Gastroesophageal sphincter (tissue), 4 donors: ENCODE data around the gene LRRC45. TPM values are rescaled to one million over a fixed set of nuclear protein-coding genes. Genes with fewer than 3 reads are reported as not detected.

Source experiments
- ATAC-seq: fragments of 150-250 bp; one replicate; pipeline ENCODE4 v1.9.1; 2016; ENCODE audit warnings: mild to moderate bottlenecking, moderate library complexity
- H3K27ac ChIP-seq, 4 donors: fragments of 200-600 bp; sonication (generic) in 3 of 4; 1 replicate in 3 of 4; 2 replicates in 1 of 4; pipeline ENCODE4 v1.5.1; 2016 to 2019
- H3K27me3 ChIP-seq: fragments of 200-600 bp; sonication (generic); one replicate; pipeline ENCODE4 v1.5.1; 2019
- H3K36me3 ChIP-seq, 2 donors: fragments of 200-600 bp; sonication (generic); one replicate each; pipeline ENCODE4 v1.5.1; 2019; ENCODE audit warnings: control low read depth in 1 of 2
- H3K4me1 ChIP-seq, 3 donors: fragments of 200-600 bp; sonication (generic); 1 replicate in 2 of 3; 2 replicates in 1 of 3; pipeline ENCODE4 v1.5.1; 2016 to 2019; ENCODE audit warnings: control low read depth in 2 of 3
- H3K4me3 ChIP-seq, 2 donors: fragments of 200-600 bp; sonication (generic); one replicate each; pipeline ENCODE4 v1.5.1; 2019; ENCODE audit warnings: mild to moderate bottlenecking in 1 of 2, moderate library complexity in 1 of 2
- H3K9me3 ChIP-seq, 3 donors: fragments of 200-600 bp; sonication (generic); one replicate each; pipeline ENCODE4 v1.5.1; 2017 to 2019; ENCODE audit warnings: control low read depth in 2 of 3
- CTCF ChIP-seq, 4 experiments: fragments of 200-600 bp in 2 of 4; fragments of 450-650 bp in 2 of 4; sonication (generic) in 1 of 4; IDR thresholded peaks; one replicate each; pipeline ENCODE4 v1.5.1; 2017 to 2019; ENCODE audit warnings: antibody characterized with exemption in 4 of 4, mild to moderate bottlenecking in 2 of 4, moderate library complexity in 2 of 4
- EP300 ChIP-seq: sonication (generic); formaldehyde crosslinking; IDR thresholded peaks from one replicate; pipeline ENCODE4 v1.6.1; 2017; ENCODE audit warnings: antibody characterized with exemption, mild to moderate bottlenecking
- POLR2A ChIP-seq, 2 donors: fragments of 450-650 bp; IDR thresholded peaks; one replicate each; pipeline ENCODE4 v1.6.1; 2017; ENCODE audit warnings: antibody characterized with exemption in 2 of 2, mild to moderate bottlenecking in 2 of 2, moderate library complexity in 1 of 2
- POLR2AphosphoS5 ChIP-seq: sonication (generic); formaldehyde crosslinking; IDR thresholded peaks from one replicate; pipeline ENCODE4 v1.6.1; 2017; ENCODE audit warnings: antibody characterized with exemption
- WGBS, 2 donors: methylation state at CpG; one replicate each; pipeline ENCODE4 v1.1.5; 2018; ENCODE audit warnings: low coverage in 1 of 2; 5-methylcytosine and 5-hydroxymethylcytosine counted together
- total RNA-seq, 4 donors: library from RNA; depleted of rRNA; stranded (reverse); fragments of >200 nt; gene quantifications; one replicate each; pipeline ENCODE4 v1.1.0, GENCODE V29; 2016

The LRRC45 gene
- total RNA-seq, 4 donors from 2014 or later, result 4.4 to 16.3 (median 12.4) TPM

DNA sequence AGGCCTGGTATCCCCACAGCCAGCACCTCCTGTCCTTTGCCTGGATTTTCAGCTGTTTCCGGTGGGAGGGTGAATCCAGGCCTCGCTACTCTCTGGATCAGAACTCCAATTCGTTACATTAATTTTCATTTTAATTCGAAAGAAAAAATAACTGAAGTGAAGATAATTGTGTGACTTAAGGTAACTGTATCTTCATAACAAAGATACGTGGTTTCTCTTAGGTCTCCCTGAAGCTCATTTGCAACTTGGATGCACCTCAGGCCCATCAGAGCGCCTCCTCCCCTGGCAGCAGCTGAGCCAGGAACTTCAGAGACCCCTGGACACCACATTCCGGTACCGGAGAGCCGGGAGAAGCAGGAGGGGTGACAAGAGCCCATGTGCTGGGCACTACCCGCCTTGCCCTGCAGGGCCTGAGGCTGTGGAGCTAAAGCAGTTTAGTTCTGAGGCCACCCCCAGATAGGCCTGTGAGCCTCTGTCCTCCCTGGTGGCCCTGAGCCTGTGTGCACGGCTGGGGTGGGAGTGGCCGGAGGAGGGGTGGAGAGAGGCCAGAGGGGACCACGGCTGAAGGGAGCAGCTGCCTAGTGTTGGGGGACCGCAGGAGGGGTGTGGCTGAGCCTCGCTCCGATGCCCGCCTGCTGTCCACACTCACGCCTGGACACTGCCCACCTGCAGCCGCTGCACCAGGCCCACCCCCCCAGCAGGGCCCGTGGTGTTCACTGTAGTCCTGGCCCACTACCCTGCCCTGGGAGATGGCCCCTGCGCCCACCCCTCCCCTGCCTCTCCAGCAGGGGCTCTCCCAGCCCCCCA is 53.9 kb downstream of the LRRC45 start:
- WGBS, 2 donors, result 33 to 85% methylated on average over 2 to 5 of the region's 21 CpGs
- H3K36me3 ChIP-seq, result peaks cover 0 to 38% of the 10 kb centered on the region in 2 donors

GRCh38 chr17:82077617-82078358 is 54.7 kb downstream of the LRRC45 start:
- no peak for TF ChIP-seq POLR2AphosphoS5
- TF ChIP-seq POLR2A (IDR thresholded peaks at IDR 0.05), result no peak
- TF ChIP-seq EP300, result no peak
- TF ChIP-seq CTCF (IDR thresholded peaks at IDR 0.05), result no peak
- ATAC-seq, result peak; percentile 37
- Histone ChIP-seq H3K27ac (no peak overlapping the region), H3K36me3 (peaks cover 0 to 46% of the 10 kb centered on the region in 2 donors), H3K4me1 (no peaks in the 10 kb centered on the region), H3K9me3 (no peaks in the 10 kb centered on the region), H3K4me3 (no peak overlapping the region), H3K27me3 (no peaks in the 10 kb centered on the region)
- WGBS, 2 donors, result 73% methylated on average over 2 of the region's 28 CpGs; no CpG with 5 or more reads in 1 of the 2 donors

More for the DNA sequence above, 53.9 kb downstream of the LRRC45 start:
- Histone ChIP-seq H3K4me1 (no peaks in the 10 kb centered on the region), H3K27me3 (no peaks in the 10 kb centered on the region), H3K4me3 (no peak overlapping the region), H3K9me3 (no peaks in the 10 kb centered on the region), H3K27ac (no peak overlapping the region)
- TF ChIP-seq POLR2AphosphoS5 (no peak), CTCF (IDR thresholded peaks at IDR 0.05) (no peak), POLR2A (IDR thresholded peaks at IDR 0.05) (no peak), EP300 (no peak)
- no peak for ATAC-seq

DNA sequence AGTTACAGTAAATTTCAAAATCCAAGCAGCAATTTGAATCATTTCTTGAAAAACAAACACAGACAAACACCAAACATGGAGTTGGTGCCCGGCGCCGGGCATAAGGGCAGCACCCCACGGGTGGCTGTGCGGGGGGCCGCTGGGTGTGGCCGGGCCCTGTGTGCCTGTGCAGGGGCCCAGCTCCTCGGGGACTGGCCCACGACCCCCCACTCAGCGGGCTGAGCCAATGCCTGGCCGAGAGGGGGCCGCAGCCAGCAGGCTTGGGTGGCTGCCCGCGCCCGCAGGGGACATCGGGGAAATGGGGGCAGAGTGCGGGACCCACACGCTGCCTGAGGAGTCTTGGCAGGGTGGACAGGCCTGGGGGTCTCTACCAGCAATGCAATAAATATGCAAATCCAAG is 55.3 kb downstream of the LRRC45 start:
- H3K9me3 ChIP-seq, result no peaks in the 10 kb centered on the region
- H3K4me3 ChIP-seq, result no peak overlapping the region
- peaks cover 0 to 52% of the 10 kb centered on the region in 2 donors for H3K36me3 ChIP-seq
- H3K27me3 ChIP-seq, result no peaks in the 10 kb centered on the region
- H3K27ac ChIP-seq, result no peak overlapping the region
- no CpG with 5 or more reads among the region's 18 CpGs for WGBS, 2 donors
- ATAC-seq, result no peak
- H3K4me1 ChIP-seq, result no peaks in the 10 kb centered on the region
- no peak for TF ChIP-seq EP300
- no peak for TF ChIP-seq POLR2AphosphoS5
- TF ChIP-seq POLR2A (IDR thresholded peaks at IDR 0.05), result no peak
- no peak for TF ChIP-seq CTCF (IDR thresholded peaks at IDR 0.05)

GRCh38 chr17:82079001-82079677 is 56.0 kb downstream of the LRRC45 start:
- no peaks in the 10 kb centered on the region for H3K9me3 ChIP-seq
- H3K4me3 ChIP-seq, result no peak overlapping the region
- WGBS, 2 donors, result 93% methylated on average over 3 of the region's 47 CpGs; no CpG with 5 or more reads in 1 of the 2 donors
- no peaks in the 10 kb centered on the region for H3K4me1 ChIP-seq
- TF ChIP-seq CTCF (IDR thresholded peaks at IDR 0.05) (no peak), POLR2AphosphoS5 (no peak), POLR2A (IDR thresholded peaks at IDR 0.05) (no peak), EP300 (no peak)
- no peak overlapping the region for H3K27ac ChIP-seq
- ATAC-seq, result no peak
- H3K27me3 ChIP-seq, result no peaks in the 10 kb centered on the region
- peaks cover 0 to 59% of the 10 kb centered on the region in 2 donors for H3K36me3 ChIP-seq
